GM19452 (cell line): ENCODE measurements around the gene GFM2.
"Not testable (repeated sequence)": the region's sequence is repeated elsewhere in the genome, so short reads cannot be mapped to it uniquely, and the experiment has no call there.

Experiments used
- ATAC-seq: cut with Tn5 transposase; IDR thresholded peaks from one replicate; pipeline ENCODE4 v1.9.1; 2021; ENCODE audit not compliant: unreplicated experiment

GFM2 gene

GRCh38 chr5:74766849-74767578, at the start of gene GFM2, which contains the start of gene NSA2:
Gene GFM2 (minus strand): TSS chr5:74767117. CDS start chr5:74763742, 3,375 bp downstream.
Gene NSA2 (plus strand): TSS chr5:74767249. CDS start chr5:74767361, 112 bp downstream.
- peak; percentile 84 for ATAC-seq

GRCh38 chr5:74810915-74811314, 44.0 kb upstream of the GFM2 start:
- no peak for ATAC-seq

- no peak for ATAC-seq
These were observed 35.0 kb upstream of the GFM2 start for GRCh38 chr5:74801941-74802340.

- ATAC-seq = no peak
These were observed 34.3 kb upstream of the GFM2 start for GRCh38 chr5:74801197-74801596.

GRCh38 chr5:74798977-74799911, 32.3 kb upstream of the GFM2 start:
- ATAC-seq = no peak

GRCh38 chr5:74791669-74792068, 24.8 kb upstream of the GFM2 start:
- not testable (repeated sequence) for ATAC-seq

GRCh38 chr5:74787424-74787823, 20.5 kb upstream of the GFM2 start:
- ATAC-seq = no peak

GRCh38 chr5:74786851-74787250, 19.9 kb upstream of the GFM2 start:
- no peak for ATAC-seq

GRCh38 chr5:74778609-74779008, 11.7 kb upstream of the GFM2 start:
- no peak for ATAC-seq

- ATAC-seq = no peak
These were observed 5.4 kb upstream of the GFM2 start for GRCh38 chr5:74772359-74772758.

GRCh38 chr5:74767579-74767913, 629 bp upstream of the GFM2 start:
- ATAC-seq = peak; percentile 23

- ATAC-seq = peak; percentile 35
These were observed 484 bp downstream of the GFM2 start for GRCh38 chr5:74766418-74766848.

- ATAC-seq = no peak
These were observed 988 bp downstream of the GFM2 start for GRCh38 chr5:74765929-74766328.

- ATAC-seq = no peak
These were observed 1.7 kb downstream of the GFM2 start for GRCh38 chr5:74765201-74765600.

GRCh38 chr5:74763504-74763903, 3.4 kb downstream of the GFM2 start:
- no peak for ATAC-seq

- ATAC-seq = no peak
These were observed 4.3 kb downstream of the GFM2 start for GRCh38 chr5:74762599-74762998.

- ATAC-seq = no peak
These were observed 5.7 kb downstream of the GFM2 start for GRCh38 chr5:74761241-74761640.

GRCh38 chr5:74748742-74749141, 18.2 kb downstream of the GFM2 start:
- not testable (repeated sequence) for ATAC-seq

GRCh38 chr5:74738406-74738805, 28.5 kb downstream of the GFM2 start:
- no peak for ATAC-seq

GRCh38 chr5:74736759-74737158, 30.2 kb downstream of the GFM2 start:
- no peak for ATAC-seq

- no peak for ATAC-seq
These were observed 41.6 kb downstream of the GFM2 start for GRCh38 chr5:74725331-74725730.

GRCh38 chr5:74722271-74722670, 44.6 kb downstream of the GFM2 start:
- no peak for ATAC-seq
